Tibial nerve (tissue), 4 donors: ENCODE data around the gene DOCK2. TPM values are rescaled to one million over a fixed set of nuclear protein-coding genes. Genes with fewer than 3 reads are reported as not detected.

Experiments used
- DNase-seq, 2 donors: peaks; one replicate each; pipeline ENCODE4 v3.0.0-alpha.2; 2019; ENCODE audit warnings: low spot score in 2 of 2
- H3K27ac ChIP-seq, 4 donors: fragments of 200-600 bp; sonication (generic) in 3 of 4; one replicate each; pipeline ENCODE4 v1.5.1; 2017 to 2019; ENCODE audit warnings: mild to moderate bottlenecking in 1 of 4
- H3K27me3 ChIP-seq, 2 donors: fragments of 200-600 bp; sonication (generic) in 1 of 2; one replicate each; pipeline versions ENCODE4 v1.5.1 to v1.6.0; 2017 to 2019
- H3K36me3 ChIP-seq, 3 donors: fragments of 200-600 bp; sonication (generic); one replicate each; pipeline ENCODE4 v1.5.1; 2018 to 2019
- H3K4me1 ChIP-seq, 4 donors: fragments of 200-600 bp; sonication (generic) in 3 of 4; one replicate each; pipeline ENCODE4 v1.5.1; 2017 to 2019
- H3K4me3 ChIP-seq, 4 donors: fragments of 200-600 bp; sonication (generic) in 3 of 4; one replicate each; pipeline ENCODE4 v1.5.1; 2017 to 2019; ENCODE audit warnings: mild to moderate bottlenecking in 1 of 4, moderate library complexity in 1 of 4
- H3K9me3 ChIP-seq, 4 donors: fragments of 200-600 bp; sonication (generic) in 3 of 4; one replicate each; pipeline ENCODE4 v1.5.1; 2017 to 2019
- EP300 ChIP-seq, 2 donors: sonication (generic); formaldehyde crosslinking; IDR thresholded peaks; one replicate each; pipeline ENCODE4 v1.6.1; 2017; ENCODE audit warnings: antibody characterized with exemption in 2 of 2, mild to moderate bottlenecking in 1 of 2
- POLR2A ChIP-seq, 2 donors: fragments of 450-650 bp; IDR thresholded peaks; one replicate each; pipeline ENCODE4 v1.6.1; 2017; ENCODE audit warnings: antibody characterized with exemption in 2 of 2, mild to moderate bottlenecking in 2 of 2, moderate library complexity in 2 of 2
- WGBS, 2 donors: methylation state at CpG; one replicate each; pipeline ENCODE4 v1.1.5; 2018; 5-methylcytosine and 5-hydroxymethylcytosine counted together
- total RNA-seq, 4 donors: library from RNA; depleted of rRNA; stranded (reverse); fragments of >200 nt; gene quantifications; one replicate each; pipeline ENCODE4 v1.1.0, GENCODE V29; 2016
- TF ChIP-seq, protein P1 (sequence below), 5 experiments: fragments of 200-600 bp in 3 of 5; fragments of 450-650 bp in 2 of 5; sonication (generic) in 3 of 5; IDR thresholded peaks; one replicate each; pipeline ENCODE4 v1.5.1; 2016 to 2019; ENCODE audit warnings: antibody characterized with exemption in 5 of 5, mild to moderate bottlenecking in 3 of 5, moderate library complexity in 2 of 5

Gene DOCK2
- total RNA-seq, 4 donors from 2014 or later, result 14.9 to 83.4 (median 23.8) TPM

DNA sequence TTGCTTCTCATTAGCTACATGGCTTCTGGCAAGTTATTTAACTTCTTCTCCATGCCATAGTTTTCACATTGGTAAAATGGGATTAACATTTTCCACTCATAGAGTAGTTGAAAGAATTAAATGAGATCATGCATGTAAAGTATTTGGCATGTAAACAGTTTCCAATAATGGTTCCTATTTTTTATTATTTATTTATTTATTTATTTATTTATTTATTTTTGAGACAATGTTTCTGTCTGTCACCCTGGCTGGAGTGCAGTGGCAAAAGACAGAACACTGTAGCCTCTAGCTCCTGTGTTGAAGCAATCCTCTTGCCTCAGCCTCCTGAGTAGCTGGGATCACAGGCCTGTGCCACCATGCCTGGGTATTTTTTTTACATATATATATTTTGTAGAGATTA, 117.7 kb downstream of the DOCK2 start:
- TF ChIP-seq POLR2A (IDR thresholded peaks at IDR 0.05), result no peak
- TF ChIP-seq, protein P1, sequence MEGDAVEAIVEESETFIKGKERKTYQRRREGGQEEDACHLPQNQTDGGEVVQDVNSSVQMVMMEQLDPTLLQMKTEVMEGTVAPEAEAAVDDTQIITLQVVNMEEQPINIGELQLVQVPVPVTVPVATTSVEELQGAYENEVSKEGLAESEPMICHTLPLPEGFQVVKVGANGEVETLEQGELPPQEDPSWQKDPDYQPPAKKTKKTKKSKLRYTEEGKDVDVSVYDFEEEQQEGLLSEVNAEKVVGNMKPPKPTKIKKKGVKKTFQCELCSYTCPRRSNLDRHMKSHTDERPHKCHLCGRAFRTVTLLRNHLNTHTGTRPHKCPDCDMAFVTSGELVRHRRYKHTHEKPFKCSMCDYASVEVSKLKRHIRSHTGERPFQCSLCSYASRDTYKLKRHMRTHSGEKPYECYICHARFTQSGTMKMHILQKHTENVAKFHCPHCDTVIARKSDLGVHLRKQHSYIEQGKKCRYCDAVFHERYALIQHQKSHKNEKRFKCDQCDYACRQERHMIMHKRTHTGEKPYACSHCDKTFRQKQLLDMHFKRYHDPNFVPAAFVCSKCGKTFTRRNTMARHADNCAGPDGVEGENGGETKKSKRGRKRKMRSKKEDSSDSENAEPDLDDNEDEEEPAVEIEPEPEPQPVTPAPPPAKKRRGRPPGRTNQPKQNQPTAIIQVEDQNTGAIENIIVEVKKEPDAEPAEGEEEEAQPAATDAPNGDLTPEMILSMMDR (IDR thresholded peaks at IDR 0.05), result no peak
- TF ChIP-seq EP300 (IDR thresholded peaks at IDR 0.05), result no peak
- Histone ChIP-seq H3K4me1 (no peaks in the 10 kb centered on the region), H3K27me3 (no peaks in the 10 kb centered on the region), H3K27ac (no peak overlapping the region), H3K36me3 (no peaks in the 10 kb centered on the region), H3K4me3 (no peak overlapping the region), H3K9me3 (no peaks in the 10 kb centered on the region)
- no peak for DNase-seq

DNA sequence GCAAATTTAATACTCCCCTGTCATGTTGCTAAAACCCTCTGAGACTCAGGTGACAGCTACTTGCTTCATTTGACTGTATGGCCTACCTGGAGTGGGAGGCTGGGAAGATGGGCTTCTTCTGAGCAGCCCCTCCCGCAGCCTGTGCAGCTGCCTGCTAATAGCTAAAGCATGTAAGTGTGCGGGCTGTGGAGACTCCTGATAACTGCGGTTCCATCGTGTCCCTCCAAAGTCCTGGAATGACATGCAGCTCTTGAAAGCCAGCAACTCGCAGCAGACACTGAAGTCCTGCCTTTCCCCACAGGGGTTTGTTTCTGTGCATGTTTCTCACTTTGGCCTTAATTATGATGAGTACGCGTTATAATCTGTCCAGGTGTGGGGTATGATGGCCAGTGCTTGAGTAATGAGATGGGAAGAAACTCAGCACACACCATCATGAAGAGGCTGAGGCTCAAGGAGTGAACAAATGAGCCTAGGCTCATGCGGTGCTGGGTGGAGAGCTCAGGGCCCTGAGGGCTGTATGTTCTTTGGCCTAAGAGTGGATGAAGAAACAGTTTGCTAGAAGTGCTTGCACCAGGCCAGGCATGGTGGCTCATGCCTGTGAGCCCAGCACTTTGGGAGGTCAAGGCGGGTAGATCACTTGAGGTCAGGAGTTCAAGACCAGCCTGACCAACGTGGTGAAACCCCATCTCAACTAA, 119.1 kb downstream of the DOCK2 start:
- DNase-seq, result no peak
- TF ChIP-seq POLR2A (IDR thresholded peaks at IDR 0.05) (no peak), EP300 (IDR thresholded peaks at IDR 0.05) (no peak)
- TF ChIP-seq, protein P1 (IDR thresholded peaks at IDR 0.05), result no peak
- no peaks in the 10 kb centered on the region for H3K27me3 ChIP-seq
- WGBS, 2 donors, result 89 to 94% methylated on average over 10 of the region's 10 CpGs
- H3K9me3 ChIP-seq, result no peaks in the 10 kb centered on the region
- no peak overlapping the region for H3K27ac ChIP-seq
- no peaks in the 10 kb centered on the region for H3K36me3 ChIP-seq
- H3K4me3 ChIP-seq, result no peak overlapping the region
- H3K4me1 ChIP-seq, result no peaks in the 10 kb centered on the region

DNA sequence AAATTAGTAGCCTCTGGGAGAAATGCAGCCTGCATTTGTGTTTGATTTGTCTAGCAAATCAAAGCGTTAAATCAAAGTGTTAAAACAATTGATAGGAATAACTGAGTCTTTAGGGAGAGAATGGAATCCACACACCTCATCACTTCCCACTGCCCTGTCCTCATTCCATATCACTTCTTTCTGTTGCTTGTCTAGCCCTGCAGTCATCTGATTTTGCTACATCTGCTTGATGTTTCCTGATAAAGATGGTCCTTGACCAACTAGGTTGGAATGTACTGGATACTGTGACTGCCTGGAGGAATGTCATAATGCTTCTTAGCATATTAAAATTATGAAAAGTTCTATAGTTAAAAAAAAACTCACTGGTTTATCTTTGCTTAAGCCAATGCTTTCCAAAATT, 119.9 kb downstream of the DOCK2 start:
- Histone ChIP-seq H3K27ac (no peak overlapping the region), H3K27me3 (no peaks in the 10 kb centered on the region), H3K9me3 (no peaks in the 10 kb centered on the region), H3K36me3 (no peaks in the 10 kb centered on the region), H3K4me3 (no peak overlapping the region), H3K4me1 (no peaks in the 10 kb centered on the region)
- 83 to 89% methylated on average over 1 of the region's 1 CpG for WGBS, 2 donors
- TF ChIP-seq, protein P1 (IDR thresholded peaks at IDR 0.05), result no peak
- no peak for TF ChIP-seq EP300 (IDR thresholded peaks at IDR 0.05)
- no peak for TF ChIP-seq POLR2A (IDR thresholded peaks at IDR 0.05)
- no peak for DNase-seq

DNA sequence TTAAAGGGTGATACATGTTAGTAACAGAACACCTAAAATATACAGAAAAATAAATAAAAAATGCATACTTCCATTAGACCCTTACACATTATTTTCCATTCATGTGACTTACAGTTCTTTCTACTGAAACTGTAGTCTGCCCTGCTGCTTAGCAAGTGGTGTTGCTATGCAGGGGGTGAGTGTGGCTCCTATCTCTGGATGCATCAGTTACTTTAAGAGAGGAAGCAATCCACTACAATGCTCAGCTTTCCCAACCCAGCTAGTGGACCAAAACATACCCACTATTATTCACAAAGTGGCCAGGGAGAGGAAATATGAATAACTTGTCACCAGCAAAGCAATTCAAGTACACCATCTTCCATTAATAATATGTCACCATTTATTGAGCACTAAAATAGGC, 121.8 kb downstream of the DOCK2 start:
- Histone ChIP-seq H3K4me1 (peaks cover 0 to 12% (median 0%) of the 10 kb centered on the region in 4 donors), H3K9me3 (no peaks in the 10 kb centered on the region)
- TF ChIP-seq EP300 (IDR thresholded peaks at IDR 0.05) (no peak), POLR2A (IDR thresholded peaks at IDR 0.05) (no peak)
- TF ChIP-seq, protein P1 (IDR thresholded peaks at IDR 0.05), result no peak

DNA sequence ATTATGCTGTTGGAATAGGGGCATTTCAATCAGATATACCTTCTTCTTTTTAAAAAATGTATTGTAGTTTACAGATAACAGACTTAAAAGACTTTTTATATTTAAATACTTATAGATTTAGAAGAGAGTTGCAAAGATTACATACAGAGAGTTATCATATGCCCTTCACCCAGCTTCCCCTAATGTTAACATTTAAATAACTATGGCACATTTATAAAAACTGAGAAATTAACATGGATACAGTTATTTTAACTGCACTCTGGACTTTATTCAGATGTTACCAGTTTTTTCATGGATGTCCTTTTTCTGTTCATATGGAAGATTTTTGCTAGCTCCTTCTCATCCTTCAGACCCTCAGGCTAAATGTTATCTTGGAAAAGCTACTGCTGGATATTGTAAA, 123.2 kb downstream of the DOCK2 start:
- DNase-seq, result no peak
- Histone ChIP-seq H3K4me1 (peaks cover 0 to 12% (median 0%) of the 10 kb centered on the region in 4 donors), H3K4me3 (no peak overlapping the region), H3K9me3 (no peaks in the 10 kb centered on the region), H3K27ac (no peak overlapping the region), H3K36me3 (no peaks in the 10 kb centered on the region), H3K27me3 (no peaks in the 10 kb centered on the region)
- TF ChIP-seq, protein P1 (IDR thresholded peaks at IDR 0.05), result no peak

More for the DNA sequence above, 121.8 kb downstream of the DOCK2 start:
- Histone ChIP-seq H3K27ac (no peak overlapping the region), H3K4me3 (no peak overlapping the region), H3K27me3 (no peaks in the 10 kb centered on the region), H3K36me3 (no peaks in the 10 kb centered on the region)
- DNase-seq, result no peak
